ENCODE results near the gene CDC14B.

The CDC14B gene

DNA sequence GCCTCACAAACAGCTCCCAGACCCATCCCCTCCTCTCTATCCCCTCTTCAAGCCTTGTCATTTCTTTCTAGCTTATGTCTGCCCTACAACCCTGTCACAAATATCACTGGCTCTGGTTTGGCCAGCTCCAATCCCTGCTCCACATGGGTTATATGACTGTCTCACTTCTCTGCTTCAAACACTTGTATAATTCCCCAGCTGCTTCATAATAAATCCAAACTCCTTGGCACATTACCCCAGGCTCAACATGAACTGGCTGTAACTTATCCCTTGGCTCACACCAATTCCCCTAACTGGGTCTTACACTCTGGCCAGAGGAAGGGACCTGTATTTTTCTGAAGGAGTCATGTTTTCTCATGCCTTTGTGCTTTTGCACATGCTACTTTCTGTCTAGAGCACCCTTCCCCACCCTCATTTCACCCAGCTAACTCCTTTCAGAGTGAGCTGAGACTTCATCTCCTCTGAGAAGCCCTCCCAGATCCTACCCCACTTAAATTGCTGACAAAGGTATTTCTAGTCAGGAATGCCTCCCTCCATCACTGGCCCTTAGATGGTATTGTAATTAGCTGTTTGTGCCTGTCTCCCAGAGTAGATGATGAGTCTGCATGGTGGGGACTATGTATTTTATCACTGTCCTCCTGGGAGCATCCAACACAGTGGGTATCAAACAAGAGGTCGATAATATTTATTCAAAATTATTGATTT, 30.1 kb upstream of the CDC14B start:
- Histone ChIP-seq H3K27ac (replicated peaks) (no peak overlapping the region), H3K4me3 (replicated peaks; ENCODE audit: insufficient read depth, low read length) (no peak overlapping the region), H3K27me3 (ENCODE audit: insufficient read depth, poor library complexity, severe bottlenecking) (no peaks in the 10 kb centered on the region)
- no peak for DNase-seq (ENCODE audit: low read depth in 1 of 2, low spot score in 1 of 2)
- TF ChIP-seq, protein P1, sequence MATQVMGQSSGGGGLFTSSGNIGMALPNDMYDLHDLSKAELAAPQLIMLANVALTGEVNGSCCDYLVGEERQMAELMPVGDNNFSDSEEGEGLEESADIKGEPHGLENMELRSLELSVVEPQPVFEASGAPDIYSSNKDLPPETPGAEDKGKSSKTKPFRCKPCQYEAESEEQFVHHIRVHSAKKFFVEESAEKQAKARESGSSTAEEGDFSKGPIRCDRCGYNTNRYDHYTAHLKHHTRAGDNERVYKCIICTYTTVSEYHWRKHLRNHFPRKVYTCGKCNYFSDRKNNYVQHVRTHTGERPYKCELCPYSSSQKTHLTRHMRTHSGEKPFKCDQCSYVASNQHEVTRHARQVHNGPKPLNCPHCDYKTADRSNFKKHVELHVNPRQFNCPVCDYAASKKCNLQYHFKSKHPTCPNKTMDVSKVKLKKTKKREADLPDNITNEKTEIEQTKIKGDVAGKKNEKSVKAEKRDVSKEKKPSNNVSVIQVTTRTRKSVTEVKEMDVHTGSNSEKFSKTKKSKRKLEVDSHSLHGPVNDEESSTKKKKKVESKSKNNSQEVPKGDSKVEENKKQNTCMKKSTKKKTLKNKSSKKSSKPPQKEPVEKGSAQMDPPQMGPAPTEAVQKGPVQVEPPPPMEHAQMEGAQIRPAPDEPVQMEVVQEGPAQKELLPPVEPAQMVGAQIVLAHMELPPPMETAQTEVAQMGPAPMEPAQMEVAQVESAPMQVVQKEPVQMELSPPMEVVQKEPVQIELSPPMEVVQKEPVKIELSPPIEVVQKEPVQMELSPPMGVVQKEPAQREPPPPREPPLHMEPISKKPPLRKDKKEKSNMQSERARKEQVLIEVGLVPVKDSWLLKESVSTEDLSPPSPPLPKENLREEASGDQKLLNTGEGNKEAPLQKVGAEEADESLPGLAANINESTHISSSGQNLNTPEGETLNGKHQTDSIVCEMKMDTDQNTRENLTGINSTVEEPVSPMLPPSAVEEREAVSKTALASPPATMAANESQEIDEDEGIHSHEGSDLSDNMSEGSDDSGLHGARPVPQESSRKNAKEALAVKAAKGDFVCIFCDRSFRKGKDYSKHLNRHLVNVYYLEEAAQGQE (IDR thresholded peaks at IDR 0.05; ENCODE audit: insufficient replicate concordance, low read depth) = no peak
- TF ChIP-seq, protein P2, sequence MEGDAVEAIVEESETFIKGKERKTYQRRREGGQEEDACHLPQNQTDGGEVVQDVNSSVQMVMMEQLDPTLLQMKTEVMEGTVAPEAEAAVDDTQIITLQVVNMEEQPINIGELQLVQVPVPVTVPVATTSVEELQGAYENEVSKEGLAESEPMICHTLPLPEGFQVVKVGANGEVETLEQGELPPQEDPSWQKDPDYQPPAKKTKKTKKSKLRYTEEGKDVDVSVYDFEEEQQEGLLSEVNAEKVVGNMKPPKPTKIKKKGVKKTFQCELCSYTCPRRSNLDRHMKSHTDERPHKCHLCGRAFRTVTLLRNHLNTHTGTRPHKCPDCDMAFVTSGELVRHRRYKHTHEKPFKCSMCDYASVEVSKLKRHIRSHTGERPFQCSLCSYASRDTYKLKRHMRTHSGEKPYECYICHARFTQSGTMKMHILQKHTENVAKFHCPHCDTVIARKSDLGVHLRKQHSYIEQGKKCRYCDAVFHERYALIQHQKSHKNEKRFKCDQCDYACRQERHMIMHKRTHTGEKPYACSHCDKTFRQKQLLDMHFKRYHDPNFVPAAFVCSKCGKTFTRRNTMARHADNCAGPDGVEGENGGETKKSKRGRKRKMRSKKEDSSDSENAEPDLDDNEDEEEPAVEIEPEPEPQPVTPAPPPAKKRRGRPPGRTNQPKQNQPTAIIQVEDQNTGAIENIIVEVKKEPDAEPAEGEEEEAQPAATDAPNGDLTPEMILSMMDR (IDR thresholded peaks at IDR 0.05; ENCODE audit: insufficient read depth, low read length) = no peak
- TF ChIP-seq GABPA (IDR thresholded peaks at IDR 0.05; ENCODE audit: low read depth) (no peak), SPI1 (IDR thresholded peaks at IDR 0.05; ENCODE audit: borderline replicate concordance, low read depth) (no peak), POLR2AphosphoS5 (IDR thresholded peaks at IDR 0.05; ENCODE audit: low read depth) (no peak)

DNA sequence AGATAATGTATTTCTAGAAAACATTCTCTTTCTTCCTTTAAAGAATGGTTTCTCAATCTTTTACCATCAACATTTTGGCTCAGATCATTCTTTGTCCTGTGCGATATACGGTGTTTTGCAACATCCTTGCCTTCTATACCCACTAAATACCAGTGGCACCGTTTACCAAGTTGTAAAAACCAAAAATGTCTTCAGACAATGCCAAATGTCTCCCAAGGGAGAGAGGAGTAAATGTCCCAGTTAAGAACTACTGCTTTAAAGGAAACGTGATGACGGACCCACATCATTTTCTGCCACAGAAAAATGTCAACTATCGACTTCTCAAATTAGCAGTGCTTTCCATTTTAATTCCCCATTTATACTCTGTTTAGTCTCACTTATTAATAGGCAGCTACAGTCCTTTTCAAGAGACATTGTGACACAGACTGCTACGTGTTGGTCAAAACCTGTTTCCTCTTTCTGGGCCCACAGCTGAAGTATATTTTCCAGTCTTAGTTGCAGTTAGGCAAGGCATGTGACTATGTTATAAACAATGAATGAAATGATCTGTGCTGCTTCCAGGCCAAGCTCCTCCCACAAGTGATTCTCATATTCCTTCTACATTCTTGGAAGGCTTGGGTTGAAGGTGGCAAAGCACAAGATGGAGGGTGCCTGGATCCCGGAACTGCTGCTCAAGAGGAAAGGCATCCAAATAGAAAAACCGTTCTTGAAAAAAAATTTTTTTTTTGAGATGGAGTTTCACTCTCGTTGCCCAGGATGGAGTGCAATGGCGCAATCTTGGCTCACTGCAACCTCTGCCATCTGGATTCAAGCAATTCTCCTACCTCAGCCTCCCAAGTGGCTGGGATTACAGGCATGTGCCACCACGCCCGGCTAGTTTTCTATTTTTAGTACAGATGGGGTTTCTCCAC, 26.7 kb upstream of the CDC14B start:
- H3K27ac ChIP-seq (replicated peaks) = peak overlapping the region; percentile 66
- peak; percentile 66 to 84 for DNase-seq (ENCODE audit: low read depth in 1 of 2, low spot score in 1 of 2)
- TF ChIP-seq GABPA (IDR thresholded peaks at IDR 0.05; ENCODE audit: low read depth) (peak; percentile 27; the same call in 1 of the 2 replicates), SPI1 (IDR thresholded peaks at IDR 0.05; ENCODE audit: borderline replicate concordance, low read depth) (peak; percentile 80; the same call in 1 of the 2 replicates), POLR2AphosphoS5 (IDR thresholded peaks at IDR 0.05; ENCODE audit: low read depth) (peak; percentile 62; the same call in 1 of the 2 replicates)
- TF ChIP-seq, protein P1 (IDR thresholded peaks at IDR 0.05; ENCODE audit: insufficient replicate concordance, low read depth) = no peak
- no peak overlapping the region for H3K4me3 ChIP-seq (replicated peaks; ENCODE audit: insufficient read depth, low read length)
- no peaks in the 10 kb centered on the region for H3K27me3 ChIP-seq (ENCODE audit: insufficient read depth, poor library complexity, severe bottlenecking)

DNA sequence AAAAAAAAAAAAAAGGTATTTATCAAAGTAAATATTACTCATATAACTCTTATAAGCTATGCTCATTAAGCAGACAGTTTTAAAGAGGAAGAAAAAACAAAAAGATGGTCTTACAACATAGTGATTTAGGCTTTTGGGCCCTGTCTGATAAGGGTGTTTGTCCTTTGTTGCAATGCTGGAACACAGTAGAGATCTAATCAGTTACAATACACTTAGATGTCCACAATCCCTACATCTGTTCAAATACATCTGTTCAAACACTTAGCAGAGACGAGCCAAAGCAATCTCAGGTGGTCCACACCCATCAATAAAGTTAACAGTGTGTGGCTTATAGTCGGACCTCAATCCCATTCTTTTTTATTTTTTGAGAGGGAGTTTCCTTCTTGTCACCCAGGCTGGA, 24.5 kb upstream of the CDC14B start:
- Histone ChIP-seq H3K27me3 (ENCODE audit: insufficient read depth, poor library complexity, severe bottlenecking) (no peaks in the 10 kb centered on the region), H3K4me3 (replicated peaks; ENCODE audit: insufficient read depth, low read length) (no peak overlapping the region), H3K27ac (replicated peaks) (no peak overlapping the region)
- no peak for TF ChIP-seq POLR2AphosphoS5 (IDR thresholded peaks at IDR 0.05; ENCODE audit: low read depth)
- TF ChIP-seq, protein P2 (IDR thresholded peaks at IDR 0.05; ENCODE audit: insufficient read depth, low read length) = no peak
- no peak for TF ChIP-seq SPI1 (IDR thresholded peaks at IDR 0.05; ENCODE audit: borderline replicate concordance, low read depth)
- TF ChIP-seq, protein P1 (IDR thresholded peaks at IDR 0.05; ENCODE audit: insufficient replicate concordance, low read depth) = no peak
- no peak for TF ChIP-seq GABPA (IDR thresholded peaks at IDR 0.05; ENCODE audit: low read depth)
- no peak for DNase-seq (ENCODE audit: low read depth in 1 of 2, low spot score in 1 of 2)

Data from HL-60 (cell line).